NCI-H1048 (cell line): ENCODE measurements around the gene POLR3GL.
"Not testable (repeated sequence)": the region's sequence is repeated elsewhere in the genome, so short reads cannot be mapped to it uniquely, and the experiment has no call there.

Experiments used
- DNase-seq: peaks from one replicate; lab custom pipeline; 2025; lab: John Stamatoyannopoulos, UW

The POLR3GL gene

GRCh38 chr1:146021050-146021445 lies 56.6 kb downstream of the POLR3GL start:
- DNase-seq: no peak

GRCh38 chr1:146021622-146022402 lies 57.3 kb downstream of the POLR3GL start, which contains the start of gene HJV:
Gene HJV (minus strand): TSS chr1:146021735. CDS start chr1:146020231, 1,504 bp downstream.
- no peak for DNase-seq

GRCh38 chr1:146022403-146023127 lies 58.1 kb downstream of the POLR3GL start:
- DNase-seq: no peak

DNA sequence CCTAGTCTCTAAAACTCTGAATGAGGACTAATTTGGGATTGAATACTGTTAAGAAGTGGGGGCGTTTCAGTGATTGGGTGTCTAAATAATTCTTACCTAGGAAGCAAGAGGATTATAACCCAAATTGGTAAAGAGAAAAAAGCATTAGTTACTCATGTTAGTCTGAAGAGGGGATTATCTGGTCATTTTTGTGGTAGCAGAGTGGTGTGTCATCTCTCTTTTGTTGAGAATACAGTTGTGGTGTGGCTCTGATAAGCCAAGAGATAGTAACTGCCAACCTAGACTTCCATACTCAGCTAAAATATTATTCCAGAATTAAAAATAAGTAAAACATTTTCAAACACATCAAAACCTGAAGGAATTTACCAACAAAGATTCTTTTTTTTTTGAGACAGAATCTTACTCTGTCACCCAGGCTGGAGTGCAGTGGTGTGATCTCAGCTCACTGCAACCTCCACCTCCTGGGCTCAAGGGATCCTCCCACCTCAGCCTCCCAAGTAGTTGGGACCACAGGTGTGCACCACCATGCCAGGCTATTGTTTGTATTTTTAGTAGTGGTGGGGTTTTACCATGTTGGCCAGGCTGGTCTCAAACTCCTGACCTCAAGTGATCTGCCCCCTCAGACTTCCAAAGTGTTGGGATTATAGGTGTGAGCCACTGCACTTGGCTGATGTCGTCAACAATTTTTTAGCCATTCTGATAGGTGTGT lies 61.5 kb downstream of the POLR3GL start:
- not testable (repeated sequence) for DNase-seq

DNA sequence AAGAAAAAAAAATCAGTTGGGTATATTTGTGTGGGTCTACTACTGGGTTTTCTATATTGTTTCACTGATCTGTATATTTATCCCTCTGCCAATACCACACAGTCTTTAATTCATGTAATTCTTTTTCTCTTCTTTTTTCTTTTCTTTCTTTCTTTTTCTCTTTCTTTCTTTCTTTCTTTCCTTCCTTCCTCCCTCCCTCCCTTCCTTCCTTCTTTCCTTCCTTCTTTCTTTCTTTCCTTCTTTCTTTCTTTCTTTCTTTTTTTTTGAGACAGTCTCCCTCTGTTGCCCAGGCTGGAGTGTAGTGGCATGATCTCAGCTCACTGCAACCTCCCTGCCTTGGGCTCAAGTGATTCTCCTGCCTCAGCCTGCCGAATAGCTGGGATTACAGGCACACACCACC lies 62.2 kb downstream of the POLR3GL start:
- DNase-seq: not testable (repeated sequence)
